Hypothalamus (tissue), 51 donors: ENCODE measurements around the gene RAD9A.

Experiments
- DNase-seq, 51 donors: peaks; one replicate each; lab custom pipeline; 2025; lab: John Stamatoyannopoulos, UW

RAD9A gene

DNA sequence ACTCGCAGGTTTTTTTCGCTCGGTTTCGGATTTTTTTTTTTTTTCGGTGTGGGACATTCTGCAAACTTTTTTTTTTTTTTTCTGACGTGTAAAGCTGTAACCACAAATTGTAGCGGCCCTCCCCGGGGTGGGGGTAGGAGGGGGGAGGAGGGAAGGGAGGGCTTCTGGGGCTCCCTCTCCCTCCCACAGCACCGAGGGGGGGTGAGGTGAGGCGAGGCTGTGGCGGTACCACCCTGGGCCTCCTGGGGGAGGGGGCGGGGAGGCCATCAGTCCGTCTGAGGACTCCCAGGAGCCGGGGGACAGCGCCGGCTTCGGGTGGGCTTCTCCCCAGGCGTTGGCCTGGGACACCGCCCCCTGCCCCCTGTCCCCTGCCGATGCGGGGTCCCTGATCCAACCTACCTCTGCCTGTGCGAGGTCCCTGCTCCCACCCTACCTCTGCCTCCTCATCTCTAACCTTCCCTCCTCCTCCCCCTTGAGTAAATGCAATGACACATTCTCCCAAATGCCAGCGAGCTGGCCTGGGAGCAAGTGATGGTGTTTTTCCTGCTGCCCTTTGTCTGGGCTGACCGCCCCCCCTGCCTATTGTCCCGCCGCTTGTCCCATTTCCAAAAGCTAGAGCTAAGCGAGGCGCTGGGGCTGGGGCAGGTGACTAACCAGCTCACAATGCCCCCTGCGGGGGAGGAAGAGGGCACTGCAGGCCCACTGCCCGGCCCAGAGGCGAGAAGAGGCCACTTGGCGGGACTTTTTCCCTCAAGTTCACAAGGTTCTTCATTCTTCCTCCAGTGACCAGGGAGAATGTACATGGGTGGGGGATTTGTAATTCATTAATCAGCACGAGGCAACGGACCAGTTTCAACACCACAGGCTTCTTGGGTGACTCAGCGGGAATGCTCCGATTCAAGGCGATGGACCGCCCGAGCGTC is 17.9 kb upstream of the RAD9A start:
- peak in 22 of 51 donors; percentile 12 to 82 (median 38) for DNase-seq

DNA sequence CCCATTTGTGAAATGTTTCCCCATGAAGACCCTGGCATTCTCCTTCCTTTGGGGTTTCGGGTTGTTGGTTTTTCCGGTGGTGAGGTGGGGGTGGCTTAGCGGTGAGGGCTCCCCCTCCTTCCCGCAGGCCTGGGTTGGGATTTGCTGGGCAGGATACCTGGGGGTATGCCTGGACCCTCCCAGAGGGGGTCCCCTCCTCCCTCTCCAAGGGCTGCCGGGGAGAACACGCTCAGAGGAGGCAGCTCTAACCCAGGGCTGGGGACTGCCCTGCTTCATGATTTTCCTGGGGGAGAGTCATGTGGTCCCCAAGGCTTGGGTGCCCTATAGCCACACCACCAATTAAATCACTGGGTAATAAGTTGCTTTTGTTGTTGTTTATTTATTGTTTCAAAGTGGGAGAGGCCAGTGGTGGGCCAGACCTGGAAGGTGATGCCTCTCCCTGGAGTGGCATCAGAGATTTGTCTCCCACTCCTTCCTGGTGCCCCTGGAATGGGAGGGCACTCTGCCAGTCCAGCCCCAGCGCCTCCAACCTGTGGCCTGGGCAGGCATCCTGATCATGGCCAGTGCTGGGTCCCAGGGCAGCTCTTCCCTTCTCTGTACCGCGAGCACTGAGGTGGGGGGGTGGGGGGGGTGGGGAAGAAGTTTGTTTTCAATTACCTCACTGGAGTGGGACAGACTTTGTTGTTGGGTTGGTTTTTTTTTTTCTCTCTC is 17.1 kb upstream of the RAD9A start:
- no peak for DNase-seq

DNA sequence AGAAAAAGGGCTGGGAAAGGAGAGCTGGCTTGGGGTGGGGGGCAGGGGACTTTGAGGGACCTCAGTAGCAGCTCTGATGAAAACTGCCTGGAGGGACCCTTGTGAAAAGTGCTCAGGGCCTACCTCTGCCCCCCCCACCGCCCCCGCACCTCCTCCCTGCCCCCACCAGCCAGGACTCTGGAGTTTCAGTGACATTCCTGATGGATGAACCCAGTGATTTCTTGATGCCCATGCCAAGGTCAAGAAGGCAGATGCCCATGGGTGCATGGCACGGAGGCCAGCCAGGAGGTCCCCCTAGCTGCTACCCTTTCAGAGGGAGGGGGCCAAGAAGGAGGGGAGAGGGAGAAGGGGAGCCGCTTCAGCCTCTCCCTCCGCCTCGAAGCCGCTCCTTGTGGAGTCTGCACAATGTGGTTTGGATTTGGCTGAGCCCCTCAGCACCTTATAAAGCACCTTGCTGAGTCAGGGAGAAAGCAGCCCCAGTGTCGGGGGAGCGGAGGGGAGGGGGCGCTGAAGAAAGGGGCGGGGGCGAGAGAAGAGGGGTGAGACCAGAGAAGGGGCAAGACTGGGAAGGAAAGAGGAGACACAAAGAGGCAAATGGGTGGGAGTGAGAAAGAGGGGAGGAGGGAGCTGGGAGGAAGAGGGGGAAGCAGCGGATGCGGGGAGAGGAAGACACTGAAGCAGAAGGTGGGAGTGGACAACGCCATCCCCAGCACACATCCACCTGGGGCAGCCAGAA is 16.3 kb upstream of the RAD9A start:
- no peak for DNase-seq

DNA sequence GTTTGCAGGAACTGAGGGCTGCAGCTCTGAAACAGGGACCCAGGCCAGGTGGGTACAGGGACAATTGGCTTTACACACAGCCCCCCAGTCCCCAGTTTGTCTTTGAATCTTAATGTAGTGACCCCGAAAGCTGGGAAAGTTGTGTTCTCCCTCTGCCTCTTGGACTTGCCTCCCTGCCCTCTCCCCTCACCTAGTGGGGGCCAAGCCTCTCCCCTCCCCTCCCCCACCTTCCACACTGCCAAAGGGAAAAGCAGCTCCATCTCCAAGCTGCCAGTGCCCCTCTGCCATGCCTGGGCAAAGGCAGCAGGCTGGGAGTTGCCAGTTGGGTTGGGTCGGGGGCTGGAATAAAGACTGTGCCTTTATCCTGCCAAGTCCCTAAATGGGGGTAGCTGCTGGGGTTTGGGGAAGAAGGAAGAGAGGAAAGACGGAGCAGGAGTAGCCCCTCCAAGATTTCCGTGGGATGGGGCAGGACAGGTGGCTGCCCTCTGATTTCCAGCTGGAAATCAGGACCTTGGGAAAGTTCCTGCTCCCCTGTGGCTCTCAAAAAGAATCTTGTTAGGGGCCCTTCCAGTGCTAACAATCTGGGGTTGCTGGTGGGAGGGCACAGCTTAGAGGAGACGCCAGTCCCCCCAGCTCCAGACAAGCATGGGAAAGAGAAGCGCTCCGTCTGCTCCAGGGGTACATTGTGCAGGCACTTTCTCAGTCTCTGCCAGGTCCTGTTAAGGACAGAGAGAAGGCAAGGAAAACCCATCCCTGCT is 15.5 kb upstream of the RAD9A start:
- DNase-seq = no peak

DNA sequence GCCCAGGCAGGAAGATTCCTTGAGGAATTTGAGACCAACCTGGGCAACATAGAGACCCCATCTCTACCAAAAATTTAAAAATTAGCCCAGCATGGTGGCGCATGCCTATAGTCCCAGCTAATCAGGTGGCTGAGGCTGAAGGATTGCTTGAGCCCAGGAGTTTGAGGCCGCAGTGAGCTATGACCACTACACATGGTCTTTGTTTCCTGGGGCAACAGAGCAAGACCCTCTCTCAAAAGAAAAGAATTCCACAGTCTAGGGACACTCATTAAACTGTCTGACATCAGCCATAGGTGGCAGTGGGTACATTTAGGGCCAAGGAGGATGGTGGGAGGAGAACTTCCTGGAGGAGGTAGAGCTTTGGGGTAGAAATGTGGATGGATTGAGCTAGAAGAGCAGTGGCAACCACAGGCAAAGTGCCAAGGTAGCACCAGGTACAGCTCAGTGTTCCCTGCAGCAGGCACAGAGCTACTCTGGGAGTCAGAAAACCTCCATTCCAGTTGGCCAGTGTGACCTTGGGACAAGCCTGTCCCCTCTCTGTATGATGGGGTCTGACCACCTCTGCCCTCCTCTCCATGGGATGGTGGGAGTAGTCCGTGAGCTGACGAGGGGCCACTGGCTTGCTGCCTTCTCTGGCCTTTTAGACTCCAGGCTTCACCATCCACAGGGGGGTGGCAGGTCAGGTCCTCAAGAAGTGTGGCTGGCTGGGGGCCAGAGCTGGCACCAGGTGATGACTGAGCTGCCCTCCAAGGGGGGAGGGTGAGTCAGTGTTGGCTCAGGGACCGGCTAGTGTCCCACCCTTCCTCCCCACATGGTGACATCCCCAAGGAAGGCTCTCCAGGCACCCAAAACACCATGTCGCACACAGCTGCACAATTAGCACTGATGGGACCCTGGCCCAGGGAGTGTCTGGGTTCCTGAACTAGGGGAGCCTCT is 14.6 kb upstream of the RAD9A start:
- DNase-seq = no peak

DNA sequence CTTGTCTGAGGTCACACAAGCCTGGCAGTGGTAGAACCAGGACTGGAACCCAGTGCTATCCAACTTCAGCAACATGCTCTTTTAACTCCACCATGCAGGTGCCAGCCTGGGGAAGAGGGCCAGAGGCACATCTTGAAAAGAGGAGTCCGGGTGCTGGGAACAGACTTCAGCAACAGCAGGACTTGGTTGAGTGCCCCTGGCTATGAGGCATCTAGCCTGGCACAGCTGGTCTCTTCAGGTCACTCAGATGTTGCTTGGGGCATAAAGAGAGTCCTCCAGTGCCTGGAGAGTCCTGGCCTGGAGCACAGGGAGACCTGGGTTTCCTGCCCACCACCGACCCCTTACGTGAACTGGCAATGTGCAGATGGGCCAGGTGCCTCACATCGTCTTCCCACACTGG is 13.2 kb upstream of the RAD9A start:
- DNase-seq = no peak

DNA sequence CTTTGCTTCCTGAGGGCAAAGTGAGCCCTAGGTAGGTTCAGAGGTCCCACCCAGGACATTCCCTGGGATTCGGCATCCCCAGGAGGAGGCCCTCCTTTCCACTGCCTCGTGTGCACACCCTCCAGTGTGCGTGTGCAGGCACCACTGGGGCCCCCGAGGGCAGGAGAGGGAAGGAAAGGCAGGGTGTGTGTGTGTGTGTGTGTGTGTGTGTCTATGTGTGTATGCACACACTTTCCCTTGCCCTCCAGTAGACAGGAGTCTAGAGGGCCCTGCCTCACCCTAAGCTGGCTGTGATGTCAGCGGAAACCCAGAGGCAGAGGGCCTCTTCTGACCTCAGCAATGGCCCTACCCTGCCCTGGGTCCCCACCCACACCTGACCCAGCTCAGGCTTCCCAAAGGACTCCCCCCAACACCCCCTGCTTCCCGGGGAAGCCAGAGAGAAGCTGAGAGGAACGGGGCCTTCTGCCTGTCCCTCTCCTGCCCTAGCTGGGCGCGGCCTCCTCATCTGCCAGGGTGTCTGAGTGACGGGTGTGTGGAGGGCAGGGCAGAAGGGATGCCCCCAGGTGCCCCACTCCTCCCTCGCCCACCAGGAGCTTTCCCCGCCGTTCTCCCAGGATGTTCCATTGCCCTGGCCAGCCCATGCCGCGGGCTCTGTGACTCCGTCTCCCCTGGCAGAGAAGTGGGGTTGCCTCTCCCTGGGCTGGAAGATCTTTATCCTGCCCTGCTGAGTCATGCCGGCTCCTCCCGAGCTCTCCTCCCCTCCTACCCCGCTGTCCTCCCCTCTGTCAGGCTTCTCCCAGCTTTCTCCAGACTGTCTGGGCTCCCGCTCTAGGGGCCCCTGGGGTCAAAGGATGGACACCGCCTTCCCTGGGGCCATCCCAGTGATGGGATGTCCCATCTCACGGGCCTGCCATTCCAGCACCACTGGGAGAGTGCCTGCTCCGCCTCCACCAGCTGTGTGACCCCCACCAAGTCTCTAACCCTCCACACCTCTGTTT is 12.4 kb upstream of the RAD9A start:
- no peak for DNase-seq

DNA sequence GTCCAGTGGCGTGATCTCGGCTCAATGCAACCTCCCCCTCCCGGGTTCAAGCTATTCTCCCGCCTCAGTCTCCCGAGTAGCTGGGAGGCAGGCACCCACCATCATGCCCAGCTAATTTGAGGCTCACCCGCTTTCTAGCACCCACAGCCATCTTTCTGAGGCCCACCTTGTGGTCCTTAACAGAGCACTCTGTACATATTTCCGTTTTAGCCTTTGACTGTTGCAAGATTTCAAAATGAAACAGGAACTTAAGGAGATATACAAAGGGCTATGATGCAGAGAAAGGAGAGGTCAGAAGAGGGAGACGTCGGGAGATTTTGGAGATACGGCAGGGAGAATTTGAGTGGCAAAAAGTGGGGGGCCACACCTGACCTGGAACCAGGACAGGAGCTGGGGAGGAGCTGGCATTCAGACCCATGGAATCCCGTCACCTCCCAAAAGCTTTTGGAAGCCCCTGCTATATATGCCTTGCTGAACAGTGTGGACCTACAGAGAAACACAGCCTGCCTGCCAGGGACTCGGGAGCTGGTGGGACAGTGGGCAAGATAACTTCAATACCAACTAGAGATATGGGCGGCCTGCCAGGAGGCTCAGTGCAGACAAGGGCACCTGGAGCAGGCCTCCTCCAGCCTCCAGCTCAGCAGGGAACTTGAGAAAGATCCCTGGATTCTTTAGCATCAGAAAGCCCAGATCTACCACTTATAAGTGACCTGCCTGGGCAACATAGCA is 10.4 kb upstream of the RAD9A start:
- no peak for DNase-seq

DNA sequence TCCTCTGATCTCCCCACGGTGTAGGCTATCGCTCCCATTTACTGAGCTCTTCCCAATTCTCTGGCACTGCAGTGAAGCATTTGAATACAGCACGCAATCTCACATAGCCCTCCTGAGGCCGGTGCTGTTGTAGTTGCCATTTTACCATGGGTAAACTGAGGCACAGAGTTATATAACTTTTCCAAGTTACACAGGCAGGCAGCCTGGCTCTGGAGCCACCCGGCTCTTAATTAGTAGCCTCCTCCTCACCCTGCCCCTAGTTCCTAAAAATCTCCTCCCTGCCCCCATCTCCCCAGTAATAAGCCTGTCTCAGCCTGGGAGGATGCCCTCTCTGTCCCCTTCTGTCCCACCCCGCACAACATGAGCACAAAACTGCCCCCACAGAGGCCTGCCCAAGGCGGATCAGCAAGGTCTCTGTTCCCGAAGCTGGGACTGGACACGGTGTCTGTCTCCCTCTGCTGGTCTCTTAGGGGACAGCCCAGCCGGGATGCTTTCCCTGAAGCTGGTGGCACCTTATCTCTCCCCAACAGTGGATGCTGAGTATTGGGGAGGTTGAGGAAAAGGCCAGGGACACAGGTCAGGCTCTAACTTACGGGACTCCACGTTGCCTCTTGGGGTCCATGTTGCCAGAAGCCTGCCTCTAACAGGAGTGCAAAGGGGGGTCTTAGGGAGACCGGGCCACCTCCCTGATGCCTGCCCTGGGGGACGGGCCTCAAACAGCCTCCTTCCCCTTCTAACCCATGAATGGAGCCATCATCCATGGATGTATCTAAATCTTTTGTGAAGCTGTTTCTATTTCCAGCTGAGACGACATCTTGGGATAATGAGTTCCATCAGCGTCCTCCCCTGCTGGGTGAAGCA is 9.3 kb upstream of the RAD9A start:
- DNase-seq = peak in 48 of 51 donors; percentile 26 to 84 (median 58)

DNA sequence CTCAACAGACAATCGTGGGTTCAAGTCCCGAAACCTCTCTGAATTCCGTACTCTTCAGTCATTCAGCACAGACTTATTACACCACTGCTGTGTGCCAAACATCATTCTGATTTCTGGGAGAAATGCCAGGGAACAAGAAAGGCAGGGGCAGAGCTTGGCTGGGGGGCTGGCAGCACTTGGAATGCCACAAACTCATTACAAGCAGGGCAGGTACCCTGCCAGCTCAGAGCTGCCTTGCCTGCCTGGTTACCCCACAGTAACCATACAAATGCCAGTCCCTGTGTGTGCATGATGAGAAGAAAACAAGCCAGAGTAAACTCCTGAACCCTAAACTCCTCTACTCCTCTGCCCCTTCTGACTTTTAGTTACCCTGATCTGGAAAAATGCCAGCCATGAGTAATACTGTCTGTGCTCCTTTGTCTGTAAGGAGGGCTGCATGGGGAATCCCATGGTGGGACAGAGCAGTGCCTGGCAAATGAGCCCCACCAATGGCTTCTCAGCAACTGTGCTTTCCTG is 6.9 kb upstream of the RAD9A start:
- peak in 24 of 51 donors; percentile 13 to 75 (median 58) for DNase-seq

DNA sequence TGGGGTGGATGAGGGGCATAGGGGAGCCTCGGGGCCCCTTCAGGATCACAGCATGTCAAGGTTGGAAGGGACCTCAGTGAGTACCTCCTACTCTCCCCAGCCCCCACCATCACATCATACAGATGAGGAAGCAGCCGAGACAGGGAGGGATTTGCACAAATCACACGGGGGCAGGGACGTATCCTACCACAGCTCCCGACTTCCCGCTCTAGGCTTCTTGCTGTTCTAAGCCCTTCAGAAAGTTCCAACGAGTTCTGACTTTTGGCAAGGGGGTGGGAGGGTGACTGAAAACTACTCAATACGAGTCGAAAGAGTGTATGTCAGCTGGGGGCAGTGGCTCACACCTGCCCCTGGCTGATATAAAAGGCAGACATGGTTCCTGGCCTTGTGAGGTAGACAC is 4.7 kb upstream of the RAD9A start:
- DNase-seq = no peak

DNA sequence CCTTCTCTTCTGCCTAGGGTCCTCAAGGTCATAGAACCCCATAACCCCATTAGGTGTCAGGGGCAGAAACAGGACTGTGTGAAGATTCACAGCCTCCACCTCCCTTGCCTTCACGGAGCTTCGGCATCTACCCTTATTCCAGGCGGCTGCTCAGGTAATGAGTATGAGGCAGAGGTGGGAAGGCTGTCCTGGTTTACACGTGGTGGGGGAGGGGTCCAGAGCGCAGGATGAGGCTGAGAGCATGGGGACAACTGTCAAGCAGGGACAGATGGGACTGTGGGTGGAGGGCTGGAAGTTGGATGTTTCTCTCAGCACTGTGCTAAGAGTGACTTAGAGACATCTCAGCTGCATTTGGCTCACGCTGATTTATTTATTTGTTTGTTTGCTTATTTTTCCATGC is 4.3 kb upstream of the RAD9A start:
- no peak for DNase-seq

DNA sequence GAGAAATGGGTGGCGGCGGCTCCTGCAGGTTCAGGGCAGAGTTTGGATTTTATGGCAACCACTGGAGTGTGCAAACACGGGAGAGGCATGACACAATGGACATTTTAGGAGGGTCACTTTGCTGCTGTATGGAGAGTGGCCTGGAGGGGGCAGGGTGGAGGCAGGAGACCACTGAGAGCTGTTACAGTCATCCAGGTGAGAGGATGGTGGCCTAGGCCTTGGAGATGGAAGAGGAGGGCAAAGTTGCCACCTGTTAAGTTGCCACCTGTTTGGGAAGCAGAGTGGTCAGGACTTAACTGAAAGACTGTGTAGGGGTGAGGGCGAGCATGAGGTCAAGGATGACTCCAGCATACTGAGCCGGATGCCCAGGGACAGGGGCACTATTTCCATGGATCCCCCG is 2.3 kb upstream of the RAD9A start:
- DNase-seq = no peak

DNA sequence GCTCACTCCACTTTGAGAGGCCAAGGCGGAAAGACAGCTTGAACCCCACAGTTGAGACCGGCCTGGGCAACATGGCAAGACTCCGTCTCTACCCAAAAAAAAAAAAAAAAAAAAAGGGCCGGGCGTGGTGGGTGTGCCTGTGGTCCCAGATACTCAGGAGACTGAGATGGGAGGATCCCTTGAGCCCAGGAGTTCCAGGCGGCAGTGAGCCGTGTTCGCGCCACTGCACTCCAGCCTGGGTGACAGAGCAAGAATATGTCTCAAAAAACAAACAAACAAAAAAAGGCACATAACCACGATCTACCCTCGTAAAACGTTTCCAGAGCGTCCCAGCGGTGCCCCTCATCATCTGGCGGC is 861 bp upstream of the RAD9A start:
- DNase-seq = no peak

DNA sequence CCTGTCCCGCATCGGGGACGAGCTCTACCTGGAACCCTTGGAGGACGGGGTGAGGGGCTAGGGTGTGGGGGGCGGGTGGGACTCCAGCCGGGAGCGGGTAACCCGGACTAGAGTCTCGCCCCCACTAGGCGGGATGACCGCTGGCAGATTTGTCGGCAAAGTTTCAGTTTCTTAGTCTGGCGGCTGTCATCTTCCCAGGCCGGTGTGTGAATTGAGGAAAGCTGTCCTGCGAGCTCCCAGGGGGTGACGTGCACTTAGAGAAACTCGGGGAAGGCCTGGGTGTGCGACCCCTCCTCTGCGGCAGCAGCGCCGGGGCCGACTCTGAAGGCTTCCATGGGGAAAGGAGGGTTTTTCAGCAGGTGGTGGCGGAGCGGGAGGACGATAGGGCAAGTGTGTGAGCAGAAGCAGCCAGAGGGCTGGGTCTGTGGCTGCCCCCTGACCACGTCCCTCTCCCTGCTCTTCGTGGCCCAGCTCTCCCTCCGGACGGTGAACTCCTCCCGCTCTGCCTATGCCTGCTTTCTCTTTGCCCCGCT is 463 bp downstream of the RAD9A start:
- no peak for DNase-seq

DNA sequence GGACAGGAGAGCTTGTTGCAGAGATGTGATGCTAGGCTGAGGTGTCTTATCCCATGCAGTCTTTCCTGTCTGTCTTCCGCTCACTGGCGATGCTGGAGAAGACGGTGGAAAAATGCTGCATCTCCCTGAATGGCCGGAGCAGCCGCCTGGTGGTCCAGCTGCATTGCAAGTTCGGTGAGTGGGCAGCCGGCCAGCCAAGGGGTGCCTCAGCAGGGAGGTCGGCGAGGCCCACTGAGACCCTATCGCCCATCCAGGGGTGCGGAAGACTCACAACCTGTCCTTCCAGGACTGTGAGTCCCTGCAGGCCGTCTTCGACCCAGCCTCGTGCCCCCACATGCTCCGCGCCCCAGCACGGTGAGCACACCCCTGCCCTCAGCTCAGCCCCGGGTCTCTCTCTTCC is 1.7 kb downstream of the RAD9A start:
- DNase-seq = no peak
